ENCODE results near the gene AP5M1.
"Not testable (repeated sequence)": the region's sequence is repeated elsewhere in the genome, so short reads cannot be mapped to it uniquely, and the experiment has no call there.

Gene AP5M1

GRCh38 chr14:57291692-57292647 is 23.2 kb downstream of the AP5M1 start:
- no peak for DNase-seq

- no peak for DNase-seq
These were observed 25.4 kb downstream of the AP5M1 start for GRCh38 chr14:57293866-57294837.

GRCh38 chr14:57295239-57295638 is 26.5 kb downstream of the AP5M1 start:
- DNase-seq: no peak

GRCh38 chr14:57297852-57298251 is 29.1 kb downstream of the AP5M1 start:
- no peak for DNase-seq

- DNase-seq: no peak
These were observed 30.7 kb downstream of the AP5M1 start for GRCh38 chr14:57299511-57299910.

- DNase-seq: no peak
These were observed 34.1 kb downstream of the AP5M1 start for GRCh38 chr14:57302883-57303282.

GRCh38 chr14:57314396-57315089 is 45.8 kb downstream of the AP5M1 start:
- DNase-seq: no peak

- DNase-seq: peak; percentile 87
These were observed 48.6 kb downstream of the AP5M1 start for GRCh38 chr14:57317248-57317833.

- DNase-seq: peak; percentile 81
These were observed 50.9 kb downstream of the AP5M1 start for GRCh38 chr14:57319636-57320192.

- DNase-seq: no peak
These were observed 55.0 kb downstream of the AP5M1 start for GRCh38 chr14:57323721-57324120.

- DNase-seq: no peak
These were observed 57.5 kb downstream of the AP5M1 start for GRCh38 chr14:57326253-57326652.

- no peak for DNase-seq
These were observed 61.1 kb downstream of the AP5M1 start for GRCh38 chr14:57329833-57330232.

- not testable (repeated sequence) for DNase-seq
These were observed 63.7 kb downstream of the AP5M1 start for GRCh38 chr14:57332475-57332874.

- not testable (repeated sequence) for DNase-seq
These were observed 65.0 kb downstream of the AP5M1 start for GRCh38 chr14:57333726-57334125.

- DNase-seq: not testable (repeated sequence)
These were observed 75.0 kb downstream of the AP5M1 start for GRCh38 chr14:57343545-57344297.

GRCh38 chr14:57345106-57345505 is 76.3 kb downstream of the AP5M1 start:
- no peak for DNase-seq

- no peak for DNase-seq
These were observed 78.0 kb downstream of the AP5M1 start for GRCh38 chr14:57346741-57347140.

Measured in islet precursor cell (in vitro differentiated cells).